HepG2 (cell line): ENCODE results near the gene SLAMF9. TPM values are rescaled to one million over a fixed set of nuclear protein-coding genes. Genes with fewer than 3 reads are reported as not detected.

Experiments
- JUNB ChIP-seq: sonication (generic); formaldehyde crosslinking; IDR thresholded peaks from 2 replicates; pipeline ENCODE4 v1.8.0; 2022; ENCODE audit warnings: missing genetic modification reagents, mild to moderate bottlenecking, borderline replicate concordance
- ZNF563 ChIP-seq: sonication (generic); formaldehyde crosslinking; IDR thresholded peaks from 2 replicates; pipeline ENCODE4 v1.8.0; 2022; ENCODE audit warnings: mild to moderate bottlenecking, moderate library complexity, missing genetic modification reagents
- ZNF687 ChIP-seq: sonication (generic); formaldehyde crosslinking; IDR thresholded peaks from 2 replicates; pipeline ENCODE4 v1.5.1; 2020; ENCODE audit warnings: mild to moderate bottlenecking, missing genetic modification reagents, moderate library complexity
- polyA plus RNA-seq, 8 experiments: library from polyadenylated mRNA; depleted of rRNA in 3 of 8; stranded (reverse) in 7 of 8; unstranded in 1 of 8; fragments of >200 nt; fragmentation: Illumina TruSeq in 4 of 8; extraction: Trizol in 4 of 8; gene quantifications; 2 replicates each; pipeline versions ENCODE4 v1.2.1 to v1.2.3, GENCODE V29; 2011 to 2016; ENCODE audit warnings: low read depth in 4 of 8, missing spikeins in 1 of 8, mixed read lengths in 1 of 8; ENCODE audit not compliant: insufficient read depth in 1 of 8
- total RNA-seq, 5 experiments: library from RNA; depleted of rRNA; stranded (reverse); fragments of >200 nt; fragmentation: Illumina TruSeq; extraction: Trizol; gene quantifications; 2 replicates each; pipeline ENCODE4 v1.2.3, GENCODE V29; 2016; ENCODE audit warnings: low read depth in 1 of 5
- TF ChIP-seq, protein P1 (sequence below): sonication (generic); formaldehyde crosslinking; IDR thresholded peaks from 2 replicates; pipeline ENCODE4 v1.4.0; 2020; ENCODE audit warnings: missing genetic modification reagents

SLAMF9 gene
- total and polyA plus RNA-seq, 2 of the 13 experiments (the other 11 are each of a cell fraction or from before 2014, with no cell fraction given): 0.82 TPM; not detected in 1

- TF ChIP-seq ZNF687 (CRISPR knock-in tag) (peak; percentile 46), ZNF563 (CRISPR knock-in tag) (0 out of 2 replicates have a peak, but pooled peaks have one; percentile 26), JUNB (CRISPR knock-in tag) (no peak)
- TF ChIP-seq, protein P1, sequence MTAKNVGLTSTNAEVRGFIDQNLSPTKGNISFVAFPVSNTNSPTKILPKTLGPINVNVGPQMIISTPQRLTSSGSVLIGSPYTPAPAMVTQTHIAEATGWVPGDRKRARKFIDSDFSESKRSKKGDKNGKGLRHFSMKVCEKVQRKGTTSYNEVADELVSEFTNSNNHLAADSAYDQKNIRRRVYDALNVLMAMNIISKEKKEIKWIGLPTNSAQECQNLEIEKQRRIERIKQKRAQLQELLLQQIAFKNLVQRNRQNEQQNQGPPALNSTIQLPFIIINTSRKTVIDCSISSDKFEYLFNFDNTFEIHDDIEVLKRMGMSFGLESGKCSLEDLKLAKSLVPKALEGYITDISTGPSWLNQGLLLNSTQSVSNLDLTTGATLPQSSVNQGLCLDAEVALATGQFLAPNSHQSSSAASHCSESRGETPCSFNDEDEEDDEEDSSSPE: peak; percentile 65; the same call in 1 of the 2 replicates
Measured at GRCh38 chr1:159945483-159946241, 8.4 kb downstream of the SLAMF9 start, which contains the start of gene IGSF9 (continued).
